Stimulated activated CD4-positive, alpha-beta T cell treated with anti-CD3 and anti-CD28 coated beads, Interleukin-4, amount 100 ng/mL, for 4 hours (primary cell): ENCODE data around the gene CHRNB4.
A peak's percentile ranks its signal among the peaks of the same experiment; 100 is the strongest.

Source experiments
- DNase-seq, 2 experiments: peaks; one replicate each; pipeline ENCODE4 v3.0.0-alpha.2; 2020

CHRNB4 gene

GRCh38 chr15:78668987-78669386 lies 28.0 kb upstream of the CHRNB4 start:
- DNase-seq: no peak

- no peak for DNase-seq
Measured at GRCh38 chr15:78667578-78668236, 26.7 kb upstream of the CHRNB4 start.

- no peak for DNase-seq
Measured at GRCh38 chr15:78666010-78666409, 25.0 kb upstream of the CHRNB4 start.

- DNase-seq: no peak
Measured at GRCh38 chr15:78663703-78664102, 22.7 kb upstream of the CHRNB4 start.

GRCh38 chr15:78662028-78662427 lies 21.0 kb upstream of the CHRNB4 start:
- DNase-seq: no peak

GRCh38 chr15:78661001-78661400 lies 20.0 kb upstream of the CHRNB4 start:
- DNase-seq: no peak

GRCh38 chr15:78660584-78660983 lies 19.6 kb upstream of the CHRNB4 start:
- no peak for DNase-seq

GRCh38 chr15:78658823-78659222 lies 17.8 kb upstream of the CHRNB4 start:
- no peak for DNase-seq

- no peak for DNase-seq
Measured at GRCh38 chr15:78654272-78654671, 13.3 kb upstream of the CHRNB4 start.

- no peak for DNase-seq
Measured at GRCh38 chr15:78651930-78652615, 11.1 kb upstream of the CHRNB4 start.

- no peak for DNase-seq
Measured at GRCh38 chr15:78651007-78651406, 10.0 kb upstream of the CHRNB4 start.

GRCh38 chr15:78650022-78650421 lies 9.0 kb upstream of the CHRNB4 start:
- DNase-seq: no peak

GRCh38 chr15:78645009-78645408 lies 4.0 kb upstream of the CHRNB4 start:
- DNase-seq: no peak

GRCh38 chr15:78642331-78642730 lies 1.3 kb upstream of the CHRNB4 start:
- DNase-seq: no peak

GRCh38 chr15:78641749-78642275 lies 802 bp upstream of the CHRNB4 start:
- no peak for DNase-seq

GRCh38 chr15:78640527-78641101 lies 396 bp downstream of the CHRNB4 start:
- peak in 1 of 2 experiments; percentile 10 for DNase-seq

GRCh38 chr15:78638658-78639314 lies 2.2 kb downstream of the CHRNB4 start:
- DNase-seq: peak in 1 of 2 experiments; percentile 38

GRCh38 chr15:78637776-78638435 lies 3.1 kb downstream of the CHRNB4 start:
- DNase-seq: no peak

GRCh38 chr15:78636378-78636859 lies 4.6 kb downstream of the CHRNB4 start:
- DNase-seq: no peak

GRCh38 chr15:78635346-78635745 lies 5.7 kb downstream of the CHRNB4 start:
- DNase-seq: no peak

GRCh38 chr15:78634210-78635145 lies 6.5 kb downstream of the CHRNB4 start:
- no peak for DNase-seq

GRCh38 chr15:78633348-78633747 lies 7.7 kb downstream of the CHRNB4 start:
- no peak for DNase-seq
